GM19238 (cell line): ENCODE results near the gene RPS28.

Experiments used
- DNase-seq: peaks from one replicate; pipeline ENCODE4 v3.0.0; 2011; ENCODE audit warnings: low spot score; ENCODE audit not compliant: insufficient read length

Gene RPS28

GRCh38 chr19:8319807-8320520, 1.3 kb upstream of the RPS28 start:
- no peak for DNase-seq

- DNase-seq: no peak
These were observed 681 bp upstream of the RPS28 start for GRCh38 chr19:8320564-8321066.

- DNase-seq: no peak
These were observed 816 bp downstream of the RPS28 start for GRCh38 chr19:8321986-8322637.

GRCh38 chr19:8322638-8322997, 1.3 kb downstream of the RPS28 start:
- no peak for DNase-seq

GRCh38 chr19:8323781-8324185, 2.5 kb downstream of the RPS28 start:
- no peak for DNase-seq

GRCh38 chr19:8324186-8325050, 3.1 kb downstream of the RPS28 start:
- no peak for DNase-seq

GRCh38 chr19:8325454-8325853, 4.2 kb downstream of the RPS28 start:
- no peak for DNase-seq

GRCh38 chr19:8329996-8330395, 8.7 kb downstream of the RPS28 start:
- DNase-seq: no peak

GRCh38 chr19:8331263-8331845, 10.1 kb downstream of the RPS28 start:
- DNase-seq: no peak

- no peak for DNase-seq
These were observed 11.9 kb downstream of the RPS28 start for GRCh38 chr19:8332976-8333766.

GRCh38 chr19:8333767-8334457, 12.6 kb downstream of the RPS28 start:
- no peak for DNase-seq

- DNase-seq: no peak
These were observed 13.4 kb downstream of the RPS28 start for GRCh38 chr19:8334458-8335342.

GRCh38 chr19:8335343-8336071, 14.2 kb downstream of the RPS28 start:
- no peak for DNase-seq

GRCh38 chr19:8336072-8336569, 14.8 kb downstream of the RPS28 start:
- no peak for DNase-seq

- DNase-seq: no peak
These were observed 15.4 kb downstream of the RPS28 start for GRCh38 chr19:8336660-8337059.

GRCh38 chr19:8337728-8338127, 16.4 kb downstream of the RPS28 start:
- no peak for DNase-seq

- no peak for DNase-seq
These were observed 17.5 kb downstream of the RPS28 start for GRCh38 chr19:8338835-8339234.

GRCh38 chr19:8340341-8341096, 19.2 kb downstream of the RPS28 start:
- no peak for DNase-seq
